ENCODE results near the gene KRTAP10-2. TPM values are rescaled to one million over a fixed set of nuclear protein-coding genes. Genes with fewer than 3 reads are reported as not detected.
"Not testable (repeated sequence)": the region's sequence is repeated elsewhere in the genome, so short reads cannot be mapped to it uniquely, and the experiment has no call there.

Gene KRTAP10-2
- total RNA-seq, 1 experiment from 2014 or later, result not detected

DNA sequence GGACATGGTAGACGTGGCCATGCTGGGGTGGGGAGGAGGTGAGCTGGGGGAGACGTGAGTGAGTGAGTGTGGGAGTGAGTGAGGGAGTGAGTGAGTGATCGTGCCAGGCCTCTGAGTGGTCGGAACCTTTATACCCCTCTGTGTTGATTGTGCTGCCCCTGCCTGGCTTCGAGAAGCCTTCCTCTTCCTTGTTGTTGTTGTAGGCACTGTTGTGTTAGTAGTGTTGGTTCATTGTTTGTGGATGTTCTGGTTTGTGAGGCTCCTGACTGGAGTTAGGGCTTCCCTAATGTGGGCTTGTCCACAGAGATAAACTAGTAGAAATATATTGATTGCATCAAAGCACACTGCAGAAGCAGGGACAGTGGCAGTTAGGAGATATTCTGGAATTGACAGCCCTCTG is 7.4 kb upstream of the KRTAP10-2 start, which contains the start of gene KRTAP10-3:
KRTAP10-3 (minus strand) TSS at position 101 of the 400 bp plus-strand sequence; CDS start at position 21, 80 bp downstream.
- ChIA-PET POLR2A (no interaction called here), RAD21 (ENCODE audit: low non-redundant PET in 1 of 2, low total read pairs in 2 of 2, uncharacterized antibody in 2 of 2, unreplicated experiment in 2 of 2) (no interaction called here), CTCF (no interaction called here)
- DNase-seq (ENCODE audit: low read depth, low spot score) (no peak), ATAC-seq (no peak)
- TF ChIP-seq YY1 (IDR thresholded peaks at IDR 0.05; ENCODE audit: extremely low read depth, insufficient replicate concordance, low read depth, low read length), result no peak
- TF ChIP-seq, protein P1, sequence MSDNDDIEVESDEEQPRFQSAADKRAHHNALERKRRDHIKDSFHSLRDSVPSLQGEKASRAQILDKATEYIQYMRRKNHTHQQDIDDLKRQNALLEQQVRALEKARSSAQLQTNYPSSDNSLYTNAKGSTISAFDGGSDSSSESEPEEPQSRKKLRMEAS (IDR thresholded peaks at IDR 0.05), result no peak
- TF ChIP-seq EZH2 (IDR thresholded peaks at IDR 0.05), result no peak
- no peak for TF ChIP-seq SIN3A (IDR thresholded peaks at IDR 0.05; ENCODE audit: low read depth)
- TF ChIP-seq FOSL1 (IDR thresholded peaks at IDR 0.05; ENCODE audit: low read depth), result no peak
- TF ChIP-seq TCF7L2 (IDR thresholded peaks at IDR 0.05; ENCODE audit: borderline replicate concordance, extremely low read depth, insufficient read depth, insufficient read length), result no peak
- TF ChIP-seq POLR2AphosphoS5 (IDR thresholded peaks at IDR 0.05; ENCODE audit: low read depth, low read length), result no peak
- TF ChIP-seq CBX3 (IDR thresholded peaks at IDR 0.05; ENCODE audit: low read depth), result no peak
- no peak for TF ChIP-seq ZBTB33 (IDR thresholded peaks at IDR 0.05; ENCODE audit: extremely low read depth, insufficient replicate concordance, low read length)
- no peak for TF ChIP-seq POLR2A (IDR thresholded peaks at IDR 0.05; ENCODE audit: borderline replicate concordance, extremely low read depth, insufficient read depth, insufficient read length)
- no peak for TF ChIP-seq SRF (IDR thresholded peaks at IDR 0.05; ENCODE audit: low read depth)
- TF ChIP-seq RAD21 (IDR thresholded peaks at IDR 0.05; ENCODE audit: low read depth), result no peak
- TF ChIP-seq JUND (IDR thresholded peaks at IDR 0.05), result no peak
- Histone ChIP-seq H3K79me2 (ENCODE audit: insufficient read depth, low read length) (no peaks in the 10 kb centered on the region), H3K27me3 (ENCODE audit: insufficient read depth, low read length) (no peaks in the 10 kb centered on the region; the same call in 1 of the 2 replicates), H3K4me2 (ENCODE audit: low read length) (no peak within 1 kb of the TSS), H3K4me1 (ENCODE audit: control insufficient read depth in 1 of 2, insufficient read depth in 2 of 2, low read length in 2 of 2) (no peaks in the 10 kb centered on the region), H3K4me3 (replicated peaks in 1 of 2; ENCODE audit: low read depth in 1 of 2, low read length in 2 of 2) (no peak within 1 kb of the TSS), H3K9me2 (ENCODE audit: insufficient read depth) (no peaks in the 10 kb centered on the region), H2AFZ (ENCODE audit: low read depth, low read length, poor library complexity, severe bottlenecking) (no peak within 1 kb of the TSS), H3K9ac (ENCODE audit: low read length) (no peak within 1 kb of the TSS), H3K27ac (ENCODE audit: low read depth, low read length) (no peak within 1 kb of the TSS), H3K36me3 (ENCODE audit: control insufficient read depth in 1 of 2, insufficient read depth in 2 of 2, low read length in 2 of 2) (no peaks in the 10 kb centered on the region), H3K9me3 (ENCODE audit: control insufficient read depth in 1 of 2, insufficient read depth in 1 of 2, low read depth in 1 of 2, low read length in 2 of 2) (no peaks in the 10 kb centered on the region), H4K20me1 (ENCODE audit: insufficient read depth) (no peaks in the 10 kb centered on the region)
- BruUV-seq (replicated peaks), result no TSS peak
- intact Hi-C loops (cut with micrococcal nuclease), result no loop called here

DNA sequence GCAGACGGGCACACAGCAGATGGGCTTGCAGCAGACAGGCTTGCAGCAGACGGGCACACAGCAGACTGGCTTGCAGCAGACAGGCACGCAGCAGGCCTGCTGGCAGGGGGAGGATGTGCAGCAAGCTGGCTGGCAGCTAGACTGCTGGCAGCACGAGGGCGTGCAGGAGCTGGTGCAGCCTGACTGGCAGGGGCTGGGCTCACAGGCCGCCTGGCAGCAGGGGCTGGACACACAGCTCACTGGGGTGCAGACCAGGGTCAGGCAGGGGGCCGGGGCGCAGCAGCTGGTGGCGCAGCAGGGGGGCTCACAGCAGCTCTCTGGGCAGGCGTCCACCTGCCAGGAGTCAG is 7.0 kb upstream of the KRTAP10-2 start:
- H3K27me3 ChIP-seq (ENCODE audit: insufficient read depth, low read length); intact Hi-C loops (cut with micrococcal nuclease); ATAC-seq; H3K36me3 ChIP-seq (ENCODE audit: control insufficient read depth in 1 of 2, insufficient read depth in 2 of 2, low read length in 2 of 2); POLR2A ChIA-PET; H3K79me2 ChIP-seq (ENCODE audit: insufficient read depth, low read length); H3K9me2 ChIP-seq (ENCODE audit: insufficient read depth); BruUV-seq (replicated peaks); H3K4me3 ChIP-seq (replicated peaks in 1 of 2; ENCODE audit: low read depth in 1 of 2, low read length in 2 of 2); H2AFZ ChIP-seq (ENCODE audit: low read depth, low read length, poor library complexity, severe bottlenecking); H3K4me1 ChIP-seq (ENCODE audit: control insufficient read depth in 1 of 2, insufficient read depth in 2 of 2, low read length in 2 of 2); H4K20me1 ChIP-seq (ENCODE audit: insufficient read depth); H3K9ac ChIP-seq (ENCODE audit: low read length); DNase-seq (ENCODE audit: low read depth, low spot score); CTCF ChIA-PET; RAD21 ChIA-PET (ENCODE audit: low non-redundant PET in 1 of 2, low total read pairs in 2 of 2, uncharacterized antibody in 2 of 2, unreplicated experiment in 2 of 2); H3K4me2 ChIP-seq (ENCODE audit: low read length); H3K27ac ChIP-seq (ENCODE audit: low read depth, low read length); H3K9me3 ChIP-seq (ENCODE audit: control insufficient read depth in 1 of 2, insufficient read depth in 1 of 2, low read depth in 1 of 2, low read length in 2 of 2): not testable (repeated sequence)

All from HCT116 (cell line).